DOHH2 (cell line): ENCODE data around the gene BABAM2.

Experiments
- EZH2phosphoT487 ChIP-seq: fragments of 200-600 bp; sonication (generic); IDR thresholded peaks from 2 replicates; pipeline ENCODE4 v1.6.1; 2017; ENCODE audit warnings: borderline replicate concordance, mild to moderate bottlenecking, antibody characterized with exemption, low read length, moderate library complexity, mixed read lengths
- TF ChIP-seq, protein P1 (sequence below): fragments of 200-600 bp; sonication (generic); IDR thresholded peaks from one replicate; pipeline ENCODE4 v1.5.1; 2014; ENCODE audit warnings: antibody characterized with exemption, mild to moderate bottlenecking, low read depth, low read length; ENCODE audit not compliant: poor library complexity, severe bottlenecking

DNA sequence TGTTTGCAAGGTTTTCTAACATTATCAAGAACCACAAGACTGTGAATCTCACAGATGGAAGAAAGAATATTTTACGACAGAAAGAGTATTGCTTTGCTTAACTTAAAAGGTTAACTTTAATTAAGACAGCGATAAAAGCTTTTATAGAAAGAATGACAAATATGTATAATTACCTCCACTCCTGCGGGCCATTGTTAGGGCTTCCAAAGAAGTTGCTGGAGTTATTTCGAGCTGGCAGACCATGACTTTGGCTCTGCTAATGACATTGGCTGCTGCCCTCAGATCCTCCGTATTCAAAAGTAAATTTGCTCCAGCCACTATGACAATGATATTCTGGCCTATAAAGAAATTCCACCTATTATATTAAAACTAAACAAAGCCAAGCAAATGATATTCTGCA lies 47.6 kb upstream of the BABAM2 start:
- TF ChIP-seq, protein P1, sequence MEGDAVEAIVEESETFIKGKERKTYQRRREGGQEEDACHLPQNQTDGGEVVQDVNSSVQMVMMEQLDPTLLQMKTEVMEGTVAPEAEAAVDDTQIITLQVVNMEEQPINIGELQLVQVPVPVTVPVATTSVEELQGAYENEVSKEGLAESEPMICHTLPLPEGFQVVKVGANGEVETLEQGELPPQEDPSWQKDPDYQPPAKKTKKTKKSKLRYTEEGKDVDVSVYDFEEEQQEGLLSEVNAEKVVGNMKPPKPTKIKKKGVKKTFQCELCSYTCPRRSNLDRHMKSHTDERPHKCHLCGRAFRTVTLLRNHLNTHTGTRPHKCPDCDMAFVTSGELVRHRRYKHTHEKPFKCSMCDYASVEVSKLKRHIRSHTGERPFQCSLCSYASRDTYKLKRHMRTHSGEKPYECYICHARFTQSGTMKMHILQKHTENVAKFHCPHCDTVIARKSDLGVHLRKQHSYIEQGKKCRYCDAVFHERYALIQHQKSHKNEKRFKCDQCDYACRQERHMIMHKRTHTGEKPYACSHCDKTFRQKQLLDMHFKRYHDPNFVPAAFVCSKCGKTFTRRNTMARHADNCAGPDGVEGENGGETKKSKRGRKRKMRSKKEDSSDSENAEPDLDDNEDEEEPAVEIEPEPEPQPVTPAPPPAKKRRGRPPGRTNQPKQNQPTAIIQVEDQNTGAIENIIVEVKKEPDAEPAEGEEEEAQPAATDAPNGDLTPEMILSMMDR = no peak
- no peak for TF ChIP-seq EZH2phosphoT487
